HG02678 (cell line): Measurements from ENCODE around the gene FLYWCH2.
"Not testable (repeated sequence)": the region's sequence is repeated elsewhere in the genome, so short reads cannot be mapped to it uniquely, and the experiment has no call there.

Experiments used
- ATAC-seq: cut with Tn5 transposase; IDR thresholded peaks from one replicate; pipeline ENCODE4 v1.9.1; 2021; ENCODE audit warnings: mild to moderate bottlenecking, moderate library complexity; ENCODE audit not compliant: unreplicated experiment

FLYWCH2 gene

GRCh38 chr16:2881783-2882649 lies 999 bp upstream of the FLYWCH2 start:
- ATAC-seq = peak; percentile 3

- no peak for ATAC-seq
Observed at GRCh38 chr16:2883458-2883908, 468 bp downstream of the FLYWCH2 start.

GRCh38 chr16:2884041-2884451 lies 1.0 kb downstream of the FLYWCH2 start:
- no peak for ATAC-seq

DNA sequence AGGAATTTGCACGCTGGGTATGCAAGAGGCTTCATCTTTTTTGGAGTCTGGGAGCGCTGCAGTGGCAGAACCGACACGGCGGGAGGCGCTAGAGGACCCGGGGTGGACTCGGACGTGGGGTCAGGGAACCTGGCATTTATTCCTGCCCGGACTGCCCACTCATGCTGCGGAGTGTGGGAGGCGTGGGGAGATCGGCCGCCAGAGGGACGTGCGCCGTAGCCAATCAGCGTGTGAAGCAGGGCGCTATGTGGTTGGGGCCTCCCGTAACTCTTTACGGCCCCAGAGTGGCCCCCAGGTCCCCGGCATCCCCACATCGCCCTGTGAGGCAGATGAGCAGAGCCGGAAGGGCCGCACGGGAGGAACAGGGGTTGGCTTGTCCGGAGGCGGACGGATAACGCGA lies 11.2 kb downstream of the FLYWCH2 start:
- ATAC-seq = no peak

GRCh38 chr16:2895813-2896212 lies 12.8 kb downstream of the FLYWCH2 start:
- no peak for ATAC-seq

DNA sequence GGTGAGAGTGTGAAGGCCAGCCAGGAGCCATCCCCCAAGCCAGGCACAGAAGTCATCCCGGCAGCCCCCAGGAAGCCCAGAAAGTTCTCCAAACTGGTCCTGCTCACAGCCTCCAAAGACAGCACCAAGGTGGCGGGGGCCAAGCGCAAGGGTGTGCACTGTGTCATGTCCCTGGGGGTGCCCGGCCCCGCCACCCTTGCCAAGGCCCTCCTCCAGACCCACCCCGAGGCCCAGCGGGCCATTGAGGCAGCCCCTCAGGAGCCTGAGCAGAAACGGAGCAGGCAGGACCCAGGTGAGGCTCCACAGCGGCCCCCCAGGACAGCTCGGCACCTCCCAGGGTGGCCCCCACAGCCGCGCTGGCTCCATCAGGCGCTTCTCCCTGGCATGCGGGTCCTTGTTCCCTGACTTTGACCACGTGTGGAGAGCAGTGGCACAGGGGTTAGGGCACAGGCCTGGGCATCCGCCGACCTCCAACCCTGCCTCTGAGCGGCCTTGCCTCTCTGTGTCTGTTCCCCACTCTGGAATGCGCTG lies 13.5 kb downstream of the FLYWCH2 start:
- no peak for ATAC-seq

DNA sequence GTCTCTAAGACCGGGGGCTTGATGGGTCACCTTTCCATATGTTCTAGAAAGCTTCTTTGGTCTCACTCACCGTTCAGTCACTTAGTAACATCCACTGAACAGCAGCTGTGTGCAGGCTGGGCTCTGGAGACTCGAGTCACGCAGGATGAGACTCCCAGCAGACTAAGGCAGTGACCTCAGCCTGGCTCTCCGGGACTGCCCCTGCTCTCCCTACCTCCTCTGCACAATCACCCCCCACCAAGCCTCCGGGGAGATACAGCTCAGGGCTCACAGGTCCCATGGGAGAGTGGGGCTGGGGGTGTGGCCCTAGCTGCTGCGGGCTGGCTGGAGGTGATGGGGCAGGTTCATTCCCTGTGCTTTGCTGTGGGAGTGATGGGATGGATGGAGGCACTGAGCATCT lies 14.1 kb downstream of the FLYWCH2 start:
- ATAC-seq = peak; percentile 72

DNA sequence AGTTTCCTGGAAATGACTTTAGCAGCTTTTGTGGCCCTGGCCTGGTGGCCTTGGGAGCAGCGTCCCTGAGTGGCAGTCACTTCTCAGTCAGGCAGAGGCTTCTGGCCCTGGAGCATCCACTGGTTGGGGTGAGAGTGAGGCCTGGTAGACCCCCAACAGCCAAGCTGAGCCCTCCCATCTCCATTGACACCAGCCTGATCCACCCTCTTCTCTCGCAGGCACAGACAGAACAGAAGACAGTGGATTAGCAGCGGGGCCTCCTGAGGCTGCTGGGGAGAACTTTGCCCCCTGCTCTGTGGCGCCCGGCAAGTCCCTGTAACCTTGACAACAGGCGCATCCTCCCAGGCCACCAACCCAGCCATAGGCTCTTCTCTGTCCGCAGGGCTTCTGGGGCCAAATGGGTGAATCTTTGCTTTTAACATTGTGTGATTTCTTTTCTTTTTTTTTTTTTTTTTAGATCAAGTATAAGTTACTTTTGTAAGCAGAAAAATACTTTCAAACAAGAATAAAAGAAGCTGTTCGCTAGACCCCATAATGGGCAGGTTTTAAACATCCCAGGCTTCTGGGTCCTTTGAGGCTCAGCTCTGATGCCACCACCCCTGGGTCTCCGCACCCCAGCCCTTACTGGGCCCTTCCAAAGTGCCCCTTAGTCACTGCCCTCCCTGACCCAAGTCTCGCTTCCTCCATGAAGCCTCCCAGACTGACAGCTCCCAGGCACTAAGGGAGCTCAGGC lies 16.0 kb downstream of the FLYWCH2 start:
- no peak for ATAC-seq

- no peak for ATAC-seq
Observed at GRCh38 chr16:2899564-2900072, 16.6 kb downstream of the FLYWCH2 start.

GRCh38 chr16:2900526-2901075 lies 17.6 kb downstream of the FLYWCH2 start:
- no peak for ATAC-seq

GRCh38 chr16:2902337-2903130 lies 19.5 kb downstream of the FLYWCH2 start:
- ATAC-seq = no peak

GRCh38 chr16:2904100-2904921 lies 21.3 kb downstream of the FLYWCH2 start:
- ATAC-seq = peak; percentile 48

DNA sequence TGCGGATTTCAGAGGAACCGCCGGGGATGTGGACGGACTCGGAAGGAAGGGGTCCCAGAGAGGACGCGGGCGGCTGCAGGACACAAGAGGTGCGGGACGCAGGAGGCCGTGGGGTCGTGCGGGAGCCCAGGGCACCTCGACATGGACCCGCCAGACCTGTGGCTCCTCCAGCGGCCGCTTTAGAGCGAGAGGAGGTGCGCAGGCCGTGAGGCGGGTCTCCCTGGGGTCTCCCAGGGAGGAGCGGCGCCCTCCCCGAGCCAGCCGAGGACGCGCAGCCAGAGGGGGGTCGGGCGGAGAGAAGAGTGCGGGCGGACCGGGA lies 21.9 kb downstream of the FLYWCH2 start:
- no peak for ATAC-seq

DNA sequence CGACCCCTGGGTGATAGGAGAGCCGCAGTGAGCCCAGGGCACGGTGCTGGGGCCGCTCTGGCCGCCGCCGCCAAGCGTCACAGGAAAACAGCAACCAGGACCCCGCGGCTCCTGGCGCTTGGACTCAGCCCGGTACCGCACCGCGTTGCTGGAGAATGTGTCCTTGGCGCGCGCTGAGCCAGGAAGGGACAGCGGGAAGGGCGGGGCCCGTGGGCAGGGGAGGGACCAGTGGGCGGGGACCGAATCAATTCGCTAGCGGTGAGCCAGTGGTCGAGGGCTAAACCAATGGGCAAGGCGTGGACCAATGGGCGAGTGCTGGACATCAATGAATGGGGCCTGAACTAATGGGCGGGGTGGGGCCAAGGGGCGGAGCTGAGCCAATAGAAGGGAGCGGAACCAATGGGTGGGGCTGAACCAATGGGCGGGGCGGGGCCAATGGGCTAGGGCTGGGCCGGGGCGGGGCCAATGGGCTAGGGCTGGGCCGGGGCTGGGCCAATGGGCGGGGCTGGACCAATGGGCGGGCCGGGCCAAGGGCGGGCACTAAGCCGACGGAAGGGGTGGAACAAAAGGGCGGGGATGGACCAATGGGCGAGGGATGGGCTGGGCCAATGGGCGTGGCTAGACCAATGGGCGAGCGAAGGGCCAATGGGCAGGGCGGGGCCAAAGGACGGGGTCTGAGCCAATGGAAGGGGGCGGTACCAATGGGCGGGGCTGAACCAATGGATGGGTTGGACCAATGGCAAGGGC lies 22.4 kb downstream of the FLYWCH2 start:
- ATAC-seq = peak; percentile 72

- ATAC-seq = no peak
Observed at GRCh38 chr16:2905988-2906387, 23.0 kb downstream of the FLYWCH2 start.

- not testable (repeated sequence) for ATAC-seq
Observed at GRCh38 chr16:2907084-2907753, 24.2 kb downstream of the FLYWCH2 start.

DNA sequence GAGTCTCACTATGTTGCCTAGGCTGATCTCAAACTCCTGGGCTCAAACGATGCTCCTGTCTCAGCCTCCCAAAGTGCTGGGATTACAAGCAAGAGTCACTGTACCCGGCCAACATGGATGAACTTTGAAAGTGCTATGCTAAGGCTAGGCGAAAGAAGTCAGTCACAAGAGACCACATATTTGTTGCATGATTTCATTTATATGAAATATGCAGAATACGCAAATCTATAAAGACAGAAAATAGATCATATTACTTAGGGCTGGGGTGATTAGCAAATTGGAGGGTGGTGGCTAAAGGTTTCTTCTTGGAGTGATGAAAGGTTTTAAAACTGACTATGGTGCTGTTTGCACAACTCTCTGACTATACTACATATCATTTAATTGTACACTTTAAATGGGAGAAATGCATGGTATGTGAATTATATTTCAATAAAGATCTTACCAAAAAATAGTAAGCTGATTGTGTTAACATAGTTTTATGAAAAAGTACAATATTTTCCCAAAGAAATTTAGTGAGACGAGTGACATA lies 27.5 kb downstream of the FLYWCH2 start:
- ATAC-seq = no peak

DNA sequence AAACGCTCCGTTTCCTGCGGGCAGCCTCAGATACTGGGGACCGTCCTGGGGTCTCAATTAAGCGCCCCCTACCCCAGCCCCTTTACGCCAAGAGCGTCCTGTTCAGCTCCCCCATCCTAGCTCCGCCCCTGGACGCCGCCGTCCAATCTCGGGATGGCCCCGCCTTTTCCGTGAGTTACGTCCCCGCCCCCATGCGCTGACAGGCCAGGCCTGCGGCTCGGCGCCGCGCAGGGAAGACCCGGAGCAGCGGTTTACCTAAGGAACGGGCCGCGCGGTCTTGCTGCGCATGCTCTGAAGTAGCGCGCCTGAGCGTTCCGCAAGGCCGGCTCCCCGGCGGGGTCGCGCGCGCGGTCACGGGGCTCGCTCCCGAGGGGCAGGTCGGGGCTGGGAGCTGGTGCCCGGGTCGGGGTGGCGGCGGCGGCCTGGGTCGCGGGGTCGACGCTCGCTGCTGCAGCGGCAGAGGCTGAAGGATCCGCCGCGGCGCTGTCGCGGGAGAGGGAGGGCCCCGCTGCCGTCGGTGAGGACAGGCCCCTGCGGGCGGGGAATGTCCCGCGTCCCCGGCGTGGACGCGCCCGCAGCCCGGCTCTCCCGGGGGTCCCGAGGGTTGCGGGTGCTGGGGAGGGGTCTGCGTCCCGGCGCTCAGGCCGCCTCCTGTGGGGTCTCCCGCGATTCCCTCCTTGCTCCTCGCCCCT lies 28.8 kb downstream of the FLYWCH2 start, which contains the start of gene FLYWCH1:
Gene FLYWCH1 (plus strand): TSS at position 294 of the 692 bp plus-strand sequence. CDS start 17,755 bp downstream, outside the sequence.
- ATAC-seq = peak; percentile 91
